GM12872 (cell line): ENCODE measurements around the gene GSDMA.

Experiments used
- TF ChIP-seq, protein P1 (sequence below): IDR thresholded peaks from 3 replicates; pipeline ENCODE4 v1.5.1; 2011; ENCODE audit warnings: low read depth, mild to moderate bottlenecking, low read length, moderate library complexity; ENCODE audit not compliant: insufficient read depth

The GSDMA gene

DNA sequence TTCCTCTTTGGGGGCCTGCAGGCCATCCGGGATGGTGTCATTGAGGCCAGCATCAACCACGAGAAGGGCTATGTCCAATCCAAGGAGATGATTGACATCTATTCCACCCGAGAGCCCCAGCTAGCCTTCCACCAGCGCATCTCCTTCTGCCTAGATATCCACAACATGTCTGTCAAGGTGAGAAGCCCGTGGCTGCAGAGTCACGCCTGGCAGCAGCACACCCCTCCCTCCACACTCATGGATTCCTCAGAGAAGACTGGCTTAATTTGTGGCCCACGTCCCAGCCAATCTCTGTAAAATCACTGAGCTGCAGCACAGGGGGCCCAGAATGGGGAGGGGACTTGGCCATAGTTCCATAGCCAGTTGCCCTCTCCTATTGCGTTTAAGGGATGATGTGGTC, 33.4 kb downstream of the GSDMA start:
- TF ChIP-seq, protein P1, sequence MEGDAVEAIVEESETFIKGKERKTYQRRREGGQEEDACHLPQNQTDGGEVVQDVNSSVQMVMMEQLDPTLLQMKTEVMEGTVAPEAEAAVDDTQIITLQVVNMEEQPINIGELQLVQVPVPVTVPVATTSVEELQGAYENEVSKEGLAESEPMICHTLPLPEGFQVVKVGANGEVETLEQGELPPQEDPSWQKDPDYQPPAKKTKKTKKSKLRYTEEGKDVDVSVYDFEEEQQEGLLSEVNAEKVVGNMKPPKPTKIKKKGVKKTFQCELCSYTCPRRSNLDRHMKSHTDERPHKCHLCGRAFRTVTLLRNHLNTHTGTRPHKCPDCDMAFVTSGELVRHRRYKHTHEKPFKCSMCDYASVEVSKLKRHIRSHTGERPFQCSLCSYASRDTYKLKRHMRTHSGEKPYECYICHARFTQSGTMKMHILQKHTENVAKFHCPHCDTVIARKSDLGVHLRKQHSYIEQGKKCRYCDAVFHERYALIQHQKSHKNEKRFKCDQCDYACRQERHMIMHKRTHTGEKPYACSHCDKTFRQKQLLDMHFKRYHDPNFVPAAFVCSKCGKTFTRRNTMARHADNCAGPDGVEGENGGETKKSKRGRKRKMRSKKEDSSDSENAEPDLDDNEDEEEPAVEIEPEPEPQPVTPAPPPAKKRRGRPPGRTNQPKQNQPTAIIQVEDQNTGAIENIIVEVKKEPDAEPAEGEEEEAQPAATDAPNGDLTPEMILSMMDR: no peak

DNA sequence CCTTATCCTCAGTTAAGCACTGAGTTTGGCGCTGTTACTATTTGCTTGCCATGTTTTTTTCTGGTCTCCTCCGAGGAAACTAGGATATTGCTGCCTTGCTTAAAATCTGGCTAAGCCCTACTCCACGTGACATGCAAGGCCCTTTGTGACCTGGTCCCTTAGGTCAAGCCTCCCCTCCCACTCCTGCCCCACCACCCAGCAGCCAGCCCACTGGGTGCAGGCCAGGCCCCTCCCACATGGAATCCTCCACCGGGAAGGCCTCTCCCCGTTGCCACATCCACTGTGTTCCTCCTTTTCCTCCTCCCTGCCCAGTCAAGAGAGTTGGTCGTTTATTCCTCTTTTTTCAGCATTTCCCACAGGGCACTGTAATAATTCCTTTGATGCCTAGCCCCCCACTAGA, 34.0 kb downstream of the GSDMA start:
- TF ChIP-seq, protein P1: no peak

DNA sequence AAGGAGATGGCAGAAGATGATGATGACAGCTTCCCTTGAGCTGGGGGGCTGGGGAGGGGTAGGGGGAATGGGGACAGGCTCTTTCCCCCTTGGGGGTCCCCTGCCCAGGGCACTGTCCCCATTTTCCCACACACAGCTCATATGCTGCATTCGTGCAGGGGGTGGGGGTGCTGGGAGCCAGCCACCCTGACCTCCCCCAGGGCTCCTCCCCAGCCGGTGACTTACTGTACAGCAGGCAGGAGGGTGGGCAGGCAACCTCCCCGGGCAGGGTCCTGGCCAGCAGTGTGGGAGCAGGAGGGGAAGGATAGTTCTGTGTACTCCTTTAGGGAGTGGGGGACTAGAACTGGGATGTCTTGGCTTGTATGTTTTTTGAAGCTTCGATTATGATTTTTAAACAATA, 34.7 kb downstream of the GSDMA start:
- TF ChIP-seq, protein P1: no peak

DNA sequence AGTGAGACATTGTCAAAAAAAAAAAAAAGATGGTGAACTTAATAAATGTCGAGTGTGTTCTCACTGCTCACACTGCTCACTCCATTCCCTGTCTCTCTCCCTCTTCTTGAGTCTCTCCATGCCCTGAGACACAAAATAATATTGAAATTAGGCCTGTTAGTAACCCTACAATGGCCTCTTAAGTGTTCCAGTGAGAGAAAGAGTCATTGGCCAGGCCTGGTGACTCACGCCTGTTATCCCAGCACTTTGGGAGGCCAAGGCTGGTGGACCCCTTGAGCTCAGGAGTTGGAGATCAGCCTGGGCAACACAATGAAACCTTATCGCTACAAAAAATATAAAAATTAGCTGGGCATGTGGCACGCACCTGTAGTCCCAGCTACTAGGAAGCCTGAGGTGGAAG, 36.3 kb downstream of the GSDMA start:
- TF ChIP-seq, protein P1: no peak

DNA sequence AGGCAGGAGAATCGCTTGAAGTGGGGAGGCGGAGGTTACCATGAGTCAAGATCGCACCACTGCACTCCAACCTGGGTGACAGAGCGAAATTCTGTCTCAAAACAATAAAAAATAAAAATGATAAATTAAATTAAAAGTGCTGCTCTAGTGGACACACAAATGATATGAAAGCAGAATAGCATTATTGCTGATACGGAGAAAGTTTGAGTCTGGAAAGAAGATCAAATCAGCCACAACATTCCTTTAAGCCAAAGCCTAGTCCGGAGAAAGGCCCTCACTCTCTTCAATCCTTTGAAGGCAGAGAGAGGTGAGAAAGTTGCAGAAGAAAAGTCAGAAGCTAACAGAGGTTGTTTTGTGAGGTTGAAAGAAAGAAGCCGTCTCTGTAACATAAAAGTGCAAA, 37.4 kb downstream of the GSDMA start:
- TF ChIP-seq, protein P1: no peak

DNA sequence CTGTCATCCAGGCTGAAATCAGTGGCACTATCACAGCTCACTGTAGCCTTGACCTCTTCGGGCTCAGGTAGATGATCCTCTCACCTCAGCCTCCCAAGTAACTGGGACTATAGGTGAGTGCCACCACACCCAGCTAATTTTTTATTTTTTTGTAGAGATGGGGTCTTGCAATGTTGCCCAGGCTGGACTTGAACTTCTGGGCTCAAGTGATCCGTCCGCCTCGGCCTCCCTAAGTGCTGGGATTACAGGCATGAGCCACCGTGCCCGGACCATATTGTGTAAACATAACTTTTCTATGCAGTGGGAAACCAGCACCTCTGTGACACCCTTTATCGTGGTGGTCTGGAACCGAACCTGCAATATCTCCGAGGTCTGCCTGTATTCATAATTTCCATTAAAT, 41.3 kb downstream of the GSDMA start:
- TF ChIP-seq, protein P1: no peak

DNA sequence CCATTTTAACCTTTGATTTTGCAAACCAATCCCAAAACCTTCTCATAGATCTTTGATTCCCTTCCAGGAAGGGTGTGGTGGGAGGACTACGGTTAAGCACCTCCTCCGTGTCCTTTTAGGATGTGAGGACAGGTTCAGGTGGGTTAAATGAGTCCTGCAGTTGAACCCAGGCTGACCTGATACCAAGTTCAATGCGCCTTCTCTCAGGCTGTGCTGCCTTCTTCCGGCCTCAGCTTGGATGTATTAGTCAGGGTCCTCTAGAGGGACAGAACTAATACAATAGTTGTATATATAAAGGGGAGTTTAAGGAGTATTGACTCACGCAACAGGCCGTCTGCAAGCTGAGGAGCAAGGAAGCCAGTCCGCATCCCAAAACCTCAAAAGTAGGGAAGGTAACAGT, 41.9 kb downstream of the GSDMA start:
- TF ChIP-seq, protein P1: no peak

DNA sequence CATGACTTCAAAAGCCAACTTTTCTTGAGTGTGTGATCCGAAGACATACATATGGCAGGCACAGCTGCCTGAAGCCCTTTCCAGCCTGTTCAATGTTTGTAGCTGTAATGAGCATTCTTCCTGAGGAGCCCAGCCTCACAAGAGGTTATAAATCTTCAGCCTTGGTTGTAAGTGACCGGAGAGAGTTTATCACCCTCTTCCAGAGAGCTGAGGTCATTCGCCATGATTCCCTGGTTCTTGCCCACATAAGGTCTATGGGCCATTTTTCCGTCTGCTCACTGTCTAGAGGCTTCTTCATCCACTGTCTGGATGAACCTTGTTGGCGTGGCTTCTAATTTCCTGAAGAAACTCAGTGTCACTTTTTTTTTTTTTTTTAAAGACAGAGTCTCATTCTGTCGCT, 42.7 kb downstream of the GSDMA start:
- TF ChIP-seq, protein P1: no peak
